Astrocyte (in vitro differentiated cells and primary cell): ENCODE measurements around the gene YKT6. TPM values are rescaled to one million over a fixed set of nuclear protein-coding genes. Genes with fewer than 3 reads are reported as not detected.

Experiments
- DNase-seq: peaks from one replicate; pipeline ENCODE4 v3.0.0-alpha.2; 2010; ENCODE audit warnings: low read depth
- FAIRE-seq: peaks from 2 replicates; lab custom pipeline; 2011; peaks lifted over from hg19 to GRCh38; lab: Jason Lieb, UNC
- H2AFZ ChIP-seq: 2 replicates; pipeline ENCODE4 v1.6.0; 2012; ENCODE audit warnings: low read depth, low read length, inconsistent platforms
- H3K27ac ChIP-seq: 2 replicates; pipeline ENCODE4 v1.5.1; 2011; ENCODE audit warnings: low read depth, low read length, inconsistent platforms
- H3K27me3 ChIP-seq: 2 replicates; pipeline ENCODE4 v1.6.0; 2011; ENCODE audit warnings: low read length, inconsistent platforms; ENCODE audit not compliant: insufficient read depth
- H3K36me3 ChIP-seq: 2 replicates; pipeline ENCODE4 v1.5.1; 2011; ENCODE audit warnings: low read length, inconsistent platforms; ENCODE audit not compliant: insufficient read depth
- H3K4me1 ChIP-seq: 2 replicates; pipeline ENCODE4 v1.5.1; 2011; ENCODE audit warnings: low read length, inconsistent platforms; ENCODE audit not compliant: insufficient read depth
- H3K4me2 ChIP-seq: 2 replicates; pipeline ENCODE4 v1.6.0; 2012; ENCODE audit warnings: low read length, inconsistent platforms
- H3K4me3 ChIP-seq: 2 replicates; pipeline ENCODE4 v1.5.1; 2011; ENCODE audit warnings: low read depth, mild to moderate bottlenecking, low read length, inconsistent platforms; ENCODE audit not compliant: insufficient read depth
- H3K79me2 ChIP-seq: 2 replicates; pipeline ENCODE4 v1.6.0; 2012; ENCODE audit warnings: mild to moderate bottlenecking, low read length, inconsistent platforms; ENCODE audit not compliant: insufficient read depth
- H3K9ac ChIP-seq: 2 replicates; pipeline ENCODE4 v1.6.0; 2012; ENCODE audit warnings: mild to moderate bottlenecking, low read length, inconsistent platforms
- H3K9me3 ChIP-seq: 2 replicates; pipeline ENCODE4 v1.5.1; 2012; ENCODE audit warnings: low read depth, mild to moderate bottlenecking, low read length, inconsistent platforms; ENCODE audit not compliant: insufficient read depth
- H4K20me1 ChIP-seq: 2 replicates; pipeline ENCODE4 v1.6.0; 2012; ENCODE audit warnings: low read length, inconsistent platforms; ENCODE audit not compliant: insufficient read depth
- H3K27ac Mint-ChIP-seq: one replicate; pipeline ENCODE4 v1.8.0; 2021; ENCODE audit warnings: mild to moderate bottlenecking, mixed read lengths; ENCODE audit not compliant: unreplicated experiment
- H3K27me3 Mint-ChIP-seq: one replicate; pipeline ENCODE4 v1.8.0; 2021; ENCODE audit warnings: low read depth, mixed read lengths; ENCODE audit not compliant: unreplicated experiment
- H3K36me3 Mint-ChIP-seq: one replicate; pipeline ENCODE4 v1.8.0; 2021; ENCODE audit warnings: low read depth, mixed read lengths; ENCODE audit not compliant: unreplicated experiment
- H3K4me1 Mint-ChIP-seq: one replicate; pipeline ENCODE4 v1.8.0; 2021; ENCODE audit warnings: low read depth, mixed read lengths; ENCODE audit not compliant: unreplicated experiment
- H3K4me3 Mint-ChIP-seq: one replicate; pipeline ENCODE4 v1.8.0; 2021; ENCODE audit warnings: mild to moderate bottlenecking, moderate library complexity, mixed read lengths; ENCODE audit not compliant: unreplicated experiment
- H3K9me3 Mint-ChIP-seq: one replicate; pipeline ENCODE4 v1.8.0; 2021; ENCODE audit warnings: mild to moderate bottlenecking, mixed read lengths; ENCODE audit not compliant: unreplicated experiment
- EZH2 ChIP-seq: IDR thresholded peaks from 2 replicates; pipeline ENCODE4 v1.6.1; 2012; ENCODE audit warnings: mild to moderate bottlenecking, low read length, inconsistent platforms; ENCODE audit not compliant: insufficient read depth
- total RNA-seq: library from RNA; stranded (reverse); gene quantifications from 2 replicates; pipeline ENCODE4 v1.2.1, GENCODE V29; 2021
- TF ChIP-seq, protein P1 (sequence below): IDR thresholded peaks from 2 replicates; pipeline ENCODE4 v1.5.1; 2011; ENCODE audit warnings: low read depth, mild to moderate bottlenecking, inconsistent platforms, low read length, moderate library complexity; ENCODE audit not compliant: insufficient read depth

YKT6 gene
- total RNA-seq, 1 donor from 2014 or later = 216 TPM

DNA sequence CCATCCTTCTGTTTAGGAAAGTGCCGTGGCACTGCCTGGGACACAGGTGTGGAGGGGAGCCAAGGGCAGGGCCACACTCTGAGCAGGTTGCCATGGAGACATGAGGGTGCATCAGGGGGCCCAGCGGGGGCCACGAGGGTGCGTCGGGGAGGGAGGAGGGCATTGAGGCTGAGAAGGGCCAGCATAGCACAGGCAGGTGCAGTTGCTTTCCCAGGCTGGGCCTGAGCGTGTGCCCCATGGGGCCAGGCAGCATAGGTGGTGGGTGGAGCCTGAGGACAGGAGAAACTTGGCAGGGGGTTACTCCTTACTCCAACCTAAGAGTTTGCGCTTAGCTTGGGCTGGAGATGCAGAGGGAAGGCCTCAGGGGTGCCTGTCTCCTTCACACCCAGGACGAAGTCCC, 15.2 kb downstream of the YKT6 start:
- Histone ChIP-seq H3K4me3 (no peak overlapping the region), H2AFZ (no peak overlapping the region), H3K4me1 (no peaks in the 10 kb centered on the region), H3K9ac (no peak overlapping the region), H3K9me3 (peaks cover 4% of the 10 kb centered on the region), H3K27me3 (no peaks in the 10 kb centered on the region), H3K4me2 (no peak overlapping the region), H4K20me1 (peaks cover 38% of the 10 kb centered on the region), H3K79me2 (no peaks in the 10 kb centered on the region), H3K36me3 (peaks cover 20% of the 10 kb centered on the region), H3K27ac (no peak overlapping the region)
- Mint-ChIP-seq H3K36me3 (peaks cover 11% of the 10 kb centered on the region), H3K27me3 (no peaks in the 10 kb centered on the region), H3K4me3 (no peak overlapping the region), H3K4me1 (peaks cover 7% of the 10 kb centered on the region), H3K9me3 (no peaks in the 10 kb centered on the region), H3K27ac (no peak overlapping the region)
- DNase-seq = no peak
- no peak for FAIRE-seq
- TF ChIP-seq EZH2 = no peak
- TF ChIP-seq, protein P1, sequence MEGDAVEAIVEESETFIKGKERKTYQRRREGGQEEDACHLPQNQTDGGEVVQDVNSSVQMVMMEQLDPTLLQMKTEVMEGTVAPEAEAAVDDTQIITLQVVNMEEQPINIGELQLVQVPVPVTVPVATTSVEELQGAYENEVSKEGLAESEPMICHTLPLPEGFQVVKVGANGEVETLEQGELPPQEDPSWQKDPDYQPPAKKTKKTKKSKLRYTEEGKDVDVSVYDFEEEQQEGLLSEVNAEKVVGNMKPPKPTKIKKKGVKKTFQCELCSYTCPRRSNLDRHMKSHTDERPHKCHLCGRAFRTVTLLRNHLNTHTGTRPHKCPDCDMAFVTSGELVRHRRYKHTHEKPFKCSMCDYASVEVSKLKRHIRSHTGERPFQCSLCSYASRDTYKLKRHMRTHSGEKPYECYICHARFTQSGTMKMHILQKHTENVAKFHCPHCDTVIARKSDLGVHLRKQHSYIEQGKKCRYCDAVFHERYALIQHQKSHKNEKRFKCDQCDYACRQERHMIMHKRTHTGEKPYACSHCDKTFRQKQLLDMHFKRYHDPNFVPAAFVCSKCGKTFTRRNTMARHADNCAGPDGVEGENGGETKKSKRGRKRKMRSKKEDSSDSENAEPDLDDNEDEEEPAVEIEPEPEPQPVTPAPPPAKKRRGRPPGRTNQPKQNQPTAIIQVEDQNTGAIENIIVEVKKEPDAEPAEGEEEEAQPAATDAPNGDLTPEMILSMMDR = no peak

DNA sequence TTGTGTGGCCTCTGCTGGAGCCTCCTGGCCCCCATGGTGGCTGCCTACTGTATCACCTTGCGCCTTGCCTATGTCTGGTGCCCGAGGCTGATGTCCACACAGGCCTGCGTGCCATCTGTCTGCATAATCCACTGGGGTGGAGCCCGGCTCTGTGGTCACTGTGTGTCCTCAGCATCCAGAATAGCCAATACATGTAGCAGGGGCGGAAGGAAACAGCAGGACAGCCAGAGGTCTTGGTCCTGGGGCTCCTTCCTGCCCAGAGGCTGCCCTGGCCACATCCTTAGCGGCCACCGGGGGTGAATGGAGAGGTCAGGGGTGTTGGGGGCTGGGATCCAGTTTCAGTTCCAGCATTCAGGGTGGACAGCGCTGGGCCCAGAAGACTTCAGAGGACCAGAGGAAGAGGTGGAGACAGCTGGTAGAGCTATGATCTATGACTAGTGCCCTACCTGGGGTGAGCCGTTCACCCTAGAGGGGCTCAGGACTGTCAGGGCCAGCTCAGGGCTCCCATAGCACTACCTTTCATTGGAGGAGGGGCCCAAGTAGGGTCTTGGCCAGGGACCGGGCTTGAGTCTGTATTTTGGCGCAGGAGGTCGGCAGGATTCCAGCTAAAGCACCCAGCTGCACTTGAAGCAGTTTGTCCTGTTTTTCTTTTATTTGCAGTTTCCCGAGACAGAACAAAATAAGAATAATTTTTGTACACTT, 15.9 kb downstream of the YKT6 start:
- no peak for TF ChIP-seq EZH2
- TF ChIP-seq, protein P1 = no peak
- H3K27me3 Mint-ChIP-seq = no peaks in the 10 kb centered on the region
- Histone ChIP-seq H3K9ac (no peak overlapping the region), H3K36me3 (peaks cover 13% of the 10 kb centered on the region), H3K9me3 (peaks cover 4% of the 10 kb centered on the region), H4K20me1 (peaks cover 31% of the 10 kb centered on the region), H3K4me2 (no peak overlapping the region), H2AFZ (no peak overlapping the region), H3K4me1 (no peaks in the 10 kb centered on the region), H3K27ac (no peak overlapping the region), H3K4me3 (no peak overlapping the region), H3K79me2 (no peaks in the 10 kb centered on the region), H3K27me3 (no peaks in the 10 kb centered on the region)
- H3K4me1 Mint-ChIP-seq = peaks cover 7% of the 10 kb centered on the region
- H3K36me3 Mint-ChIP-seq = peaks cover 8% of the 10 kb centered on the region
- DNase-seq = no peak
- H3K4me3 Mint-ChIP-seq = no peak overlapping the region
- no peak overlapping the region for H3K27ac Mint-ChIP-seq
- no peaks in the 10 kb centered on the region for H3K9me3 Mint-ChIP-seq
- no peak for FAIRE-seq

DNA sequence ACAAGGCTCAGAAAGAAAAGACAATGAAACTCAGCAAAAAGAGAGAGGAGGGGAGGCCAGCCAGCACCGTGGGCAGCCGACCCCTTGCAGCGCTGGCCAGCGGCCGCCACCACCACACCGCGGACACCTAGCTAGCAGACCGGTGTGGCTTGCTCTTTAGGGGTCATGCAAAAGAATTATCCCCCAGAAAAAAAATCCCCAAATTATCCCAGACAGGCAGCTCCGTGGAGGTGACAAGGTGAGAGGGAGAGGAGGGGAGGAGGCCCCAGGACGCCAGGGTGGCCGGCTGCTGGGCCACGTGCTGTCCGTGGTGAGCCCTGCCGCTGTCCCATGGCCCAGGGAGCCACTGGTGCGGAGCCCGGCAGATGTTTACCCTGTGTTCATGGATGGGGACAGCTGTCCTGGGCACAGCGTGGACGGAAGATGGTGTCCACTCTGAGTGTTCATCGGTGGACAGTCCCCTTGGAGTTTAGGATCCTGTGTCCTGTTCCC, 16.5 kb downstream of the YKT6 start:
- Histone ChIP-seq H3K36me3 (peaks cover 9% of the 10 kb centered on the region), H3K79me2 (no peaks in the 10 kb centered on the region), H3K27me3 (no peaks in the 10 kb centered on the region), H3K9me3 (peaks cover 4% of the 10 kb centered on the region), H3K9ac (no peak overlapping the region), H4K20me1 (peaks cover 25% of the 10 kb centered on the region), H3K4me2 (no peak overlapping the region), H3K27ac (no peak overlapping the region), H3K4me1 (no peaks in the 10 kb centered on the region), H2AFZ (no peak overlapping the region), H3K4me3 (no peak overlapping the region)
- H3K36me3 Mint-ChIP-seq = peaks cover 4% of the 10 kb centered on the region
- DNase-seq = no peak
- H3K9me3 Mint-ChIP-seq = no peaks in the 10 kb centered on the region
- no peaks in the 10 kb centered on the region for H3K27me3 Mint-ChIP-seq
- TF ChIP-seq EZH2 = no peak
- TF ChIP-seq, protein P1 = no peak
- no peak overlapping the region for H3K27ac Mint-ChIP-seq
- H3K4me1 Mint-ChIP-seq = peaks cover 7% of the 10 kb centered on the region
- FAIRE-seq = no peak
- H3K4me3 Mint-ChIP-seq = no peak overlapping the region
